DND-41 (cell line): ENCODE data around the gene PIAS1.

Experiments used
- CTCF ChIP-seq: IDR thresholded peaks from 2 replicates; pipeline ENCODE4 v1.5.1; 2012; ENCODE audit warnings: borderline replicate concordance, low read length, moderate library complexity, mild to moderate bottlenecking; ENCODE audit not compliant: poor library complexity, severe bottlenecking; ENCODE audit errors: extremely low read depth
- EZH2 ChIP-seq: IDR thresholded peaks from 3 replicates; pipeline ENCODE4 v1.6.1; 2012; ENCODE audit warnings: borderline replicate concordance, low read depth, mild to moderate bottlenecking, moderate library complexity, low read length, inconsistent platforms; ENCODE audit not compliant: severe bottlenecking

DNA sequence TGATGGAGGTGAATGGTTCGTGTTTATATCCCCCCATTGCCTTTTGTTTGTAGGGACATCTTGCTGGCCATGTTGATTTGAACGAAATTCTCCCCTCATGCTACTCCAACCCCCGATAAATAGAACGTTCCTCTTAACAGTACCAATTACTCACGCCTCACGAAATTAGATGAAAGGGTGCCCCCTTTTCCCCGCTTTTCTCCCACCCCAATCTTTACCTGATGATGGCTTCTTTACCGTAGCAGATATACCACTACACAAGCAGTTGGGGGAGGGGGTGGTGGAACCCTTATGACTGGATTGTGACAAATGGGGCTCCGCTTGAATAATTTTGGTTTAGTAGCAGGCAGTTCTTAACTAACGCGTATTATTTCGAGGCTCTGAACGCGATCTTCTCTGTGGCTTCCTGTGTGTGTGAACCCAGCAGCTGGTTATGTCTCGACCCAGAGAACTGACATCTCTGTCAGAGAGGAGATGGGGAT lies 1.1 kb downstream of the PIAS1 start:
- TF ChIP-seq CTCF, result no peak
- no peak for TF ChIP-seq EZH2
